NCI-H345 treated with DMSO at 0.1 percent for 48 hours (cell line): ENCODE measurements around the gene GSE1.

Experiments used
- DNase-seq: peaks from one replicate; lab custom pipeline; 2025; ENCODE audit not compliant: unreplicated experiment; lab: John Stamatoyannopoulos, UW

GSE1 gene

GRCh38 chr16:85696781-85697180 is 83.7 kb downstream of the GSE1 start:
- no peak for DNase-seq

GRCh38 chr16:85697431-85697830 is 84.3 kb downstream of the GSE1 start:
- DNase-seq, result no peak

GRCh38 chr16:85698459-85698891 is 85.4 kb downstream of the GSE1 start:
- no peak for DNase-seq

DNA sequence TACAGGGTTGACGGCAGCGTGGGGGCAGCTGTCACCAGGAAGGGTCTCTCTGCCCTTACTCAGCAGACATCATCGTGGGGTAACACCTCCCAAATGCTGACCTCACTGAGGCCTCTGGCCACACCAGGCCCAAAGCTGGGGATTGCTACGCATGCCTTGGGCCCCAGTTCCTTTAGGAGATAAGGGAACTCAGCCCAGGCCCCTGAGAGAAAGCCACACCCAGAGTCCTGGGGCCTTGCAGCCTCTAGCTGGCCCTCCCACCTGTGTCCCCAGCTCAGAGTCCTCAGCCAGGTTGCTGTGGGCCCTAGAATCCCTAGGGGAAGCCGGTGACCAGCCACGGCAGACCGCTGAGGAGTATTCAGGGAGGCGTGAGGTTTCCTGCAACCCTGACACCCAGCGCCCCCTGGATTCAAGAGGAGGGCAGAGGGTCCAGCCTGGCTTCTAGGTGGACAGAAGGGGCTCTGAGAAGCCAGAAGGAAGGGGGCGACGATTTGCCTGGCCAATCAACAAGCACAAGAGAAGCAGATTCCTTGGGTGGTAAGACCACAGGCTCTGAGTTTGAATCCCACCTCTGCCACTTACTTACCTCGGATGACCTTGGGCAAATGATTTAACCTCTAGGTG is 85.9 kb downstream of the GSE1 start:
- no peak for DNase-seq

- no peak for DNase-seq
These were observed 86.5 kb downstream of the GSE1 start for GRCh38 chr16:85699628-85700027.

GRCh38 chr16:85704011-85704410 is 90.9 kb downstream of the GSE1 start:
- DNase-seq, result no peak

DNA sequence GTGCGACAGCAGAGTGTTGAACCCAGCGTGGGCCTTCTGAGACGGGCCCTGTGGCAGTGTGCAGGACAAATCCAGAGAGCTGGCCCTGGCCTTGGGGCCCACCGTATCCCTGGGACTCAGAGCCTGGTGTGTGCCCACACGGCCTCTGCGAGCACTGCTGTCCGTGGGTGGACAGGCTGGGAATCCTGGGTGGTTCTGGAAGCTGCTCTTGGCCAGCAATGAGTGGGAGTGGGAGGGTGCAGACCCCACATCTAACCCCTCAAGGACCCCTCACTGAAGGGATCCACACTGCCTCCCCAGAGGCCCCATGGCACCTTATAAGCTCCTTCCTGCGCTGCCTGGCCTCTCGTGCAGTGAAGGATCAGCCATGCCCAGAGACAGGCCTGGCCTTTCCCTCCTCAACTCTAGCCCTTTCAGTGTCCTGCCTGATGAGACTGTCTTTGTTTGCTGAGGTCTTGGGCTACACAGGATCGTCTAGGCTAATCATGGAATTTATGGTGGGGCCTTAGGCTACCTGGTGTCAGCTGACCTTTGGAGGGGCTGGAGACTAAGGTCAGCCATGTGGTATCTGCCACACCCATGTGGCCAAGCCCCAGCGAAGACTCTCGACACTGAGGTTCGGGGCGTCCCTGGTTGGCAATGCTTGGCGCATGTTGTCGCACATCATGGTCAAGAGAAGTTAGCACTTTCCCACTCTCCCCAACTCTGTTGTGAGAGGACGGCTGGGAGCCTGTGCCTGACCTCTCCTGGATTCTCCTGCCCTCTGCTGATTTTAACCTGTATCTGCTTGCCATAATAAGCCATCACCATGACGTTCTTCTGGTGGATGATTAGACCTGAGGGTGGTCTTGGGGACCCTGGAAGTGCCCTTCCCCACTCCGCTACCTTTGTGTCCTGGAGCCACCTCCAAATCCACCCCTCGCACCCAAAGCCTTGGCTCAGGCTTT is 92.1 kb downstream of the GSE1 start:
- DNase-seq, result no peak

DNA sequence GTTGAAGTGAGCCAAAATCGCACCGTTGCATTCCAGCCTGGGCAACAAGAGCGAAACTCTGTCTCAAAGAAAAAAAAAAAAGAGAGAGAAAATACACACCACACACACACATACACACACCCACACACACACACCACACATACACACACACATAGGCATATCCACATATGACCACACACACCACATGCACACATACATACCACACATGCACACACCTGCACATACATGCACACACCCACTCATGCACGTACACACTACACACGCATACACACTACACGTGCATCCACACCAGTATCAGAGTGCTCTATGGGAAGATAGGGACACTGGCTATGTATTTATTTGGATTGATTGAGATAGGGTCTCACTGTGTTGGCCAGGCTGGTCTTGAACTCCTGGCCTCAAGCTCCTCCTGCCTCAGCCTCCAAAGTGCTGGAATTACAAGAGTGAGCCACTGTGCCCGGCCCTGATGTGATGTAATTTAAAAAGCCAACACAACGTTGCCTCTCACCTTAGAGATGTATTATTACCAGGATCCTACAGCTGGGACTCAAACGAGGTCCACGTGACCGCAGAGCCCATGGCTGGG is 93.4 kb downstream of the GSE1 start:
- no peak for DNase-seq

GRCh38 chr16:85707528-85708095 is 94.5 kb downstream of the GSE1 start:
- no peak for DNase-seq

GRCh38 chr16:85708338-85708737 is 95.2 kb downstream of the GSE1 start:
- no peak for DNase-seq

- no peak for DNase-seq
These were observed 96.9 kb downstream of the GSE1 start for GRCh38 chr16:85709766-85710585.

DNA sequence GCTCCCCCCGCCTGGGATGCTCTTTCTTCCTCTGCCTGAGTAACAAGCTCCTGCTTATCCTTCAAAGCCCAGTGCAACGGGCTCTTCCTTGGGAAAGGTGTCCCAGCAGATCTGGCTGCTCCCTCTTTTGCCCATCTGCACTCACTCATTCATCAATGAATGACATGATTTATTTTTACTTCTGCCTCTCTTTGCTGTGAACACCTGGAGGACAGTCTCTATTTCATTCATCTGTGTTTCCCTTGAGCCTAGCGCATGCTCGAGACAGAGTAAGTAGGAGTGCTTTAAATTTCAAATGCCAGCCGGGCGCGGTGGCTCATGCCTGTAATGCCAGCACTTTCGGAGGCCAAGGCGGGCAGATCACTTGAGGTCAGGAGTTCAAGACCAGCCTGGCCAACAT is 97.6 kb downstream of the GSE1 start:
- DNase-seq, result peak; percentile 67

DNA sequence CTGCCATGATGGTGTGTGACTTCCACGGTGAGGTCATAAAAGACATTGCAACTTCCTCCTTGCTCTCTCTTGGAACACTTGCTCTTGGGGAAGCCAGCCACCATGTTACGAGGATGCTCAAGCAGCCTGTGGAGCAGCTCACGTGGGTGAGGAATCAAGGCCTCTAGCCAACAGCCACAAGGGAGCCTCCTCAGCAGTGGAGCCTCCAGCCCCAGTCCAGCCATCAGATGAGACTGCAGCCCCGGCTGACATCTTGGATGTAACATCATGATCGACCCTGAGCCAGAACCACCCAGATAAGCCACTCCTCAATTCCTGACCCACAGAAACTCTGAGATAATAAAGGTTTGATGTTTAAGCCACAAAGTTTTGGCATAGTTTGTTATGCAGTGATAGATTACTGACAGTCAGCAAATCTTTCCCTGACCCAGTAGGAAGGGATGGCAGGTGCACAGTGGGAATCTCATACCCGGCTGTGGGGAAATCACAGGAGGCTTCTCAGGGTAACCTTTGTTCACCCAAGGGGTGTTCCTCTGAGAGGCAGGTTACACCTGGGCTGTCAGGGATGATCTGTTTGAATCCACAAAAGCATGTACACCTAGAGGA is 99.0 kb downstream of the GSE1 start:
- no peak for DNase-seq

DNA sequence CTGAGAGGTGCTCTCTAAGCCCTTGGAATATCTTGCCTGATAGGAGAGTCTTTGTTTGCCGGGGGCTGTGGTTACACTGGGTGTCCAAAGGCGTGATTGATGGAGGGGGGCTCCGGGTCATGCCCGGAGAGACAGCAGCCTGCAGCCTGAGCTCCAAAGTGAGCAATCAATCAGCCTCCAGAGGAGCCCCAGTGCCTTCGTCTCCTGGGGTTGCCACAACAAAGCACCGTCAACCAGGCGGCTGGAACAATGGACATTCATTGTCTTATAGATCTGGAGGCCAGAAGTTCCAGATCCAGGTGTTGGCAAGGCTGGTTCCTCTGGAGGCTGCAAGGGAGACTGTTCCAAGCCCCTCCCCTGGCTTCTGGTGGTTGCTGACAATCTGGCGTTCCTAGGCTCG is 99.7 kb downstream of the GSE1 start:
- DNase-seq, result peak; percentile 37

GRCh38 chr16:85715169-85716021 is 102.3 kb downstream of the GSE1 start:
- DNase-seq, result peak; percentile 86

DNA sequence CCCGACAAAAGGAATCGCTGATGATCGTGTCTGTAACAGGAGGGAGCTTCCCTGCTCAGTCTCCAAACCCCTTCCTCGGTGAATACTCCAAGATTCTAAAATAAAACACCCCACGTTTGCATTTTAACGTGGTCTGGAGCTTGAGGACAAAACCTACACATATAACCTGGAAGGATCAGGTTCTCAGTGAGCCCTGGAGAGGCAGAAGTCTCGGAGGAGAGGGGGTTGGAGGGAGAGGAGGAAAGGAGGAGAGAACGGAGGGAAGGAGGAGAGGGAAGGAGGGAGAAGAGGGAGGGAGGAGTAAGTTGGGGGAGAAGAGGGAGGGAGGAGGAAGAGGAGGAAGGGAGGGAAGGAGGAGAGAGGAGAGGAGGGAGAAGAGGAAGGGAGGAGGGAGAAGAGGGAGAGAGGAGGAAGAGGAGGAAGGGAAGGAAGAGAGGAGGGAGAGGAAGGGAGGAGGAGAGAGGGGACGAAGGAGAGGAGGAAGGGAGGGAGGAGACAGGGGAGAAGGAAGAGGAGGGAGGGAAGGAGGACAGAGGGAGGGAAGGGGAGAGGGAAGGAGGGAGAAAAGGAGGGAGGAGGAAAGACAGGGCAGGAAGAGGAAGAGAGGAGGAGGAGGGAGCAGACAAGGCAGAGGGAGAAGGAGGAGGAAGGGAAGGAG is 103.0 kb downstream of the GSE1 start:
- DNase-seq, result no peak

DNA sequence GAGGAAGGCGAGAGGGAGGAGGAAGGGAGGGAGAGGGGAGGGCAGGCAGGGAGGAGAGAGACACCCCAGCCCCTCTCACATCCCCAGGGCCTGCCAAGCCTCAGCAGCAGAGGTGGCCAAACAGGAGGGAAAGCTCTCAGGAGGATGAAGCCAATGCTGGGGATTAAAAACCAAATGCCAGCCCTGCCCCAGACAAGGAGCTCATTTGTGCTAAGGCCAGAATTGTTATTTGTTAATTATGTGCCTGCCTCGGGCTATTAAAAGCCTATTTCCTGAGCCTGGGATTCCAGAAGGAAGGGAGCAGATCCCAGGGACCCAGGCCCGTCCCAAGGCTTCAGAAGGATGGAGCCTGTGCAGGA is 103.5 kb downstream of the GSE1 start:
- no peak for DNase-seq

GRCh38 chr16:85717393-85718152 is 104.5 kb downstream of the GSE1 start:
- DNase-seq, result peak; percentile 46
